Stimulated activated naive B cell treated with anti-CD40 and anti-IgM and Interleukin-4, amounts not matched to agents 10 μg/mL and 1 μg/mL and 100 μg/mL, for 72 hours (primary cell): ENCODE measurements around the gene PSMA6.
A peak's percentile ranks its signal among the peaks of the same experiment; 100 is the strongest.
"Not testable (repeated sequence)": the region's sequence is repeated elsewhere in the genome, so short reads cannot be mapped to it uniquely, and the experiment has no call there.

Experiments
- ATAC-seq, 2 donors: fragments of 150-1000 bp; cut with Tn5 transposase; replicated peaks; 2 replicates each; pipeline ENCODE4 v1.10.0; 2021; ENCODE audit warnings: moderate library complexity in 1 of 2
- DNase-seq: peaks from one replicate; pipeline ENCODE4 v3.0.0; 2021
- H3K27ac Mint-ChIP-seq: one replicate; pipeline ENCODE4 v1.8.0; 2022; ENCODE audit warnings: mild to moderate bottlenecking, mixed read lengths
- H3K27me3 Mint-ChIP-seq, 2 donors: one replicate each; pipeline ENCODE4 v1.8.0; 2022; ENCODE audit warnings: mixed read lengths in 2 of 2
- H3K36me3 Mint-ChIP-seq, 2 donors: one replicate each; pipeline ENCODE4 v1.8.0; 2022; ENCODE audit warnings: mixed read lengths in 2 of 2, mild to moderate bottlenecking in 1 of 2
- H3K4me1 Mint-ChIP-seq, 2 donors: one replicate each; pipeline ENCODE4 v1.8.0; 2022; ENCODE audit warnings: mixed read lengths in 2 of 2, mild to moderate bottlenecking in 1 of 2
- H3K4me3 Mint-ChIP-seq, 2 donors: one replicate each; pipeline ENCODE4 v1.8.0; 2022; ENCODE audit warnings: mild to moderate bottlenecking in 2 of 2, mixed read lengths in 2 of 2, moderate library complexity in 1 of 2
- H3K9me3 Mint-ChIP-seq, 2 donors: one replicate each; pipeline ENCODE4 v1.8.0; 2022; ENCODE audit warnings: mixed read lengths in 2 of 2, mild to moderate bottlenecking in 1 of 2

PSMA6 gene

GRCh38 chr14:35351497-35351896 lies 59.3 kb downstream of the PSMA6 start:
- H3K36me3 Mint-ChIP-seq: no peaks in the 10 kb centered on the region
- H3K4me1 Mint-ChIP-seq: peaks cover 21 to 25% of the 10 kb centered on the region in 2 donors
- no peak overlapping the region for H3K27ac Mint-ChIP-seq
- DNase-seq (no peak), ATAC-seq (no peak)
- no peaks in the 10 kb centered on the region for H3K9me3 Mint-ChIP-seq
- H3K27me3 Mint-ChIP-seq: no peaks in the 10 kb centered on the region
- H3K4me3 Mint-ChIP-seq: no peak overlapping the region

DNA sequence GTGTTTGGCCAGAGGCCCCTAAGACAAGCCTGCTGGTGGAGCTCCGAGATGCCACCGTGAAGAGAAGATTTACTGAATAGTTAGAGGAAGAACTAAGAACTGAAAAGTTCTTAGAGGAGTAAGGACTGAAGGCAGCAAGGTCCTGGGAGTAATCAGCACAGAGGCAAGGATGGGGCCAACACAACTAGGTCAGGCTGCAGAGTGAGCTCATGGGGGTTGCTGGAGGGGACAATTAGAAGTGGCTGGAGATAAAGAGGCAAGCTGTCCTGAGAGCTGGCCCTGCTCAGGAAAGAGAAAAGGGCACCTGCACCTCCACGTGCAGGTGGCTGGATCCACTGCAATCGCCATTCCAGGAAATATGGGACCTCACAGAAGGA lies 59.7 kb downstream of the PSMA6 start:
- no peak overlapping the region for H3K27ac Mint-ChIP-seq
- no peak for DNase-seq
- no peaks in the 10 kb centered on the region for H3K9me3 Mint-ChIP-seq
- H3K4me1 Mint-ChIP-seq: peaks cover 22 to 27% of the 10 kb centered on the region in 2 donors
- H3K27me3 Mint-ChIP-seq: no peaks in the 10 kb centered on the region
- H3K4me3 Mint-ChIP-seq: no peak overlapping the region
- no peaks in the 10 kb centered on the region for H3K36me3 Mint-ChIP-seq
- no peak for ATAC-seq

GRCh38 chr14:35352274-35353233 lies 60.4 kb downstream of the PSMA6 start:
- ATAC-seq (peak; percentile 33 to 34), DNase-seq (no peak)
- no peak overlapping the region for H3K27ac Mint-ChIP-seq
- H3K4me1 Mint-ChIP-seq: peaks cover 22 to 27% of the 10 kb centered on the region in 2 donors
- no peak overlapping the region for H3K4me3 Mint-ChIP-seq
- H3K27me3 Mint-ChIP-seq: no peaks in the 10 kb centered on the region
- no peaks in the 10 kb centered on the region for H3K9me3 Mint-ChIP-seq
- no peaks in the 10 kb centered on the region for H3K36me3 Mint-ChIP-seq

DNA sequence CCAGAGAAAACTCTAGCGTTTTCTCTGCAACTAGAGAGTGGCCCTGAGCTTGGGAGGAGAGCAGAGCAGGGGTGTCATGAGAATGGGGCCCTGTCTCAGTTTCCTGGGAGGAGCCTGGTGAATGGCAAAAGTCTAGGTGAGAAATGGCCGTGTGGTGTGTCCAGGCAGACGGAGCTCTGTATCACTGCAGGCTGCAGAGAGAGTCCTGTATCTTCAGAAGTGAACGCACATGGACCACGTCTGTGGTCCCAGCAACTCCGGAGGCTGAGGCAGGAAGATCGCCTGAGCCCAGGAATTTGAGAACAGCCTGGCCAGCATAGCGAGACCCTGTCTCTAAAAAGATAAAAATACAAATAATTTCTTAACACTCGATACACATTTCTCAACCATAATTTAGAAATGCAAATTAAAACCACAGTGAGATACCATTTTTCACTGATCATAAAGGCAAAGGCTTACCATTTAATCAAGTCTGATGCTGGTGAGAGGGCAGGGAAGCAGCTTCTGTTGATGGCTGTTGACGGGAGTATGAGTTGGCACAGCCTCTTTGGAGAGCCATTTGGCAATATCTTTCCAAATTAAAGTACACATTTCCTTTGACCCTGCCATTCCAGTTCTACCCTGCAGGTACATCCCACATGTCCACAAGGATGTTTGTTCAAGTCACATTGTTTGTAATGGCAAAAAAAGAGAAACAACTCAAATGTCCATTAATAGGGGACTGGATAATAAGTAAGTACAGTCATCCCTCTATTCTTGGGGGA lies 61.4 kb downstream of the PSMA6 start:
- H3K27ac Mint-ChIP-seq: no peak overlapping the region
- no peaks in the 10 kb centered on the region for H3K27me3 Mint-ChIP-seq
- H3K4me1 Mint-ChIP-seq: peaks cover 20 to 27% of the 10 kb centered on the region in 2 donors
- no peak overlapping the region for H3K4me3 Mint-ChIP-seq
- DNase-seq (no peak), ATAC-seq (no peak)
- no peaks in the 10 kb centered on the region for H3K36me3 Mint-ChIP-seq
- no peaks in the 10 kb centered on the region for H3K9me3 Mint-ChIP-seq

DNA sequence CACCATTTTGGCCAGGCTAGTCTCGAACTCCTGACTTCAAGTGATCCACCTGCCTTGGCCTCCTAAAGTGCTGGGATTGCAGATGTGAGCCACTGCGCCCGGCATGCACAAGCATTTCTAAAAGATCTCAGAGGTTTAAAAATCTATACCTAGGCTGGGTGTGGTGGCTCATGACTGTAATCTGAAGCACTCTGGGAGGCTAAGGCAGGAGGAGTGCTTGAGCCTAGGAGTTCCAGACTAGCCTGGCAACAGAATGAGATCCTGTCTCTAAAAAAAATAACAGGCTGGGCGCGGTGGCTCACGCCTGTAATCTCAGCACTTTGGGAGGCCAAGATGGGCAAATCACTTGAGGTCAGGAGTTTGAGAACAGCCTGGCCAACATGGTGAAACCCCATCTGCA lies 63.1 kb downstream of the PSMA6 start:
- H3K4me3 Mint-ChIP-seq, H3K27me3 Mint-ChIP-seq, DNase-seq, H3K36me3 Mint-ChIP-seq, ATAC-seq, H3K9me3 Mint-ChIP-seq, H3K27ac Mint-ChIP-seq: not testable (repeated sequence)
- H3K4me1 Mint-ChIP-seq: peaks cover 22 to 34% of the 10 kb centered on the region in 2 donors

- no peak for DNase-seq
- H3K4me3 Mint-ChIP-seq: no peak overlapping the region
- no peak overlapping the region for H3K27ac Mint-ChIP-seq
- H3K36me3 Mint-ChIP-seq: no peaks in the 10 kb centered on the region
- H3K9me3 Mint-ChIP-seq: no peaks in the 10 kb centered on the region
- ATAC-seq: peak in 1 of 2 donors; percentile 18
- H3K4me1 Mint-ChIP-seq: peaks cover 27 to 44% of the 10 kb centered on the region in 2 donors
- H3K27me3 Mint-ChIP-seq: no peaks in the 10 kb centered on the region
Observed at GRCh38 chr14:35355981-35356841, 64.0 kb downstream of the PSMA6 start.

GRCh38 chr14:35359655-35360054 lies 67.5 kb downstream of the PSMA6 start:
- DNase-seq, H3K27me3 Mint-ChIP-seq, ATAC-seq, H3K9me3 Mint-ChIP-seq, H3K4me3 Mint-ChIP-seq, H3K36me3 Mint-ChIP-seq: not testable (repeated sequence)
- Mint-ChIP-seq H3K27ac (peak overlapping the region; percentile 84), H3K4me1 (peaks cover 25 to 36% of the 10 kb centered on the region in 2 donors)

DNA sequence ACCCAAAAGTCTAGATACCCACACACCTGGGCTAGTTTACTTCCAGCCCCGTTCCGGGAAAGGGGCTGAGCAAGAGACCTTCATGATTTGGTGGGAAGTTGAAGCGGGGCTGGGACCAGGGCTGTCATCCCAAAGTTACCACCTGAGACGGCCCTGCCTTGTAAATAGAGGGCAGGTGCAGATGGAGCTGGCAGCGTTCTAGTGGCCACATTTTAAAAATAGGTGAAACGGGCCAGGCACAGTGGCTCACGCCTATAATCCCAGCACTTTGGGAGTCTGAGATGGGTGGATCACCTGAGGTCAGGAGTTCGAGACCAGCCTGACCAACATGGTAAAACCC lies 68.9 kb downstream of the PSMA6 start:
- Mint-ChIP-seq H3K27me3 (no peaks in the 10 kb centered on the region), H3K27ac (peak overlapping the region; percentile 84), H3K4me1 (peaks cover 31 to 47% of the 10 kb centered on the region in 2 donors), H3K4me3 (no peak overlapping the region), H3K9me3 (no peaks in the 10 kb centered on the region), H3K36me3 (no peaks in the 10 kb centered on the region)
- DNase-seq (no peak), ATAC-seq (no peak)

- Mint-ChIP-seq H3K9me3 (no peaks in the 10 kb centered on the region), H3K27ac (no peak overlapping the region), H3K36me3 (no peaks in the 10 kb centered on the region), H3K4me3 (peak overlapping the region in 1 of 2 donors; percentile 17), H3K4me1 (peaks cover 41 to 54% of the 10 kb centered on the region in 2 donors), H3K27me3 (no peaks in the 10 kb centered on the region)
- ATAC-seq (no peak), DNase-seq (no peak)
Observed at GRCh38 chr14:35362450-35362849, 70.3 kb downstream of the PSMA6 start.

DNA sequence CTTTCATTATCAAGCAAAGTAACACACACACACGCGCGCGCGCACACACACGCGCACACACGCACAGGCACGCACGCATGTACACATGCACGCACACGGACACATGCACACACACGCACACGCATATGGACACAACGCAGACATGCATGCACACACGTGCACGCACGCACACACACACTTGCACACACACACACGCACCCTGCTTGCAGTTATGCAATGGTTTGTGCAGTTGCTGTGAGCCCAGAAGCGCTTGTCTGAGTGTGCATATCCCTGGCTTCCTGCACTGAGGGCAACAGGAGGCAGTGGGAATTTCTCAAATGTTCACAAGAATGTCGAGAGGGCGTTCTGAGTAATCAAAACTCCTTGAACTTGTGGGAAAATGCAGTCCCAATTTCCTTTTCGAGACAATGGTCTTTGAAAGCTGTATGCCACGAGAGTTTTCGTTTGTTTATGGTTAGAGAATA lies 70.8 kb downstream of the PSMA6 start:
- no peak overlapping the region for H3K4me3 Mint-ChIP-seq
- H3K27ac Mint-ChIP-seq: no peak overlapping the region
- H3K9me3 Mint-ChIP-seq: no peaks in the 10 kb centered on the region
- no peaks in the 10 kb centered on the region for H3K27me3 Mint-ChIP-seq
- H3K36me3 Mint-ChIP-seq: no peaks in the 10 kb centered on the region
- H3K4me1 Mint-ChIP-seq: peaks cover 41 to 59% of the 10 kb centered on the region in 2 donors
- DNase-seq: no peak
- ATAC-seq: no peak

- Mint-ChIP-seq H3K9me3 (no peaks in the 10 kb centered on the region), H3K27ac (peak overlapping the region; percentile 96), H3K4me1 (peaks cover 42 to 58% of the 10 kb centered on the region in 2 donors), H3K27me3 (no peaks in the 10 kb centered on the region), H3K36me3 (no peaks in the 10 kb centered on the region), H3K4me3 (peak overlapping the region; percentile 32 to 53)
- DNase-seq: peak; percentile 69
- ATAC-seq: peak; percentile 85 to 90
Observed at GRCh38 chr14:35365130-35366055, 73.2 kb downstream of the PSMA6 start.

GRCh38 chr14:35366056-35366451 lies 73.9 kb downstream of the PSMA6 start:
- no peak for DNase-seq
- H3K27ac Mint-ChIP-seq: peak overlapping the region; percentile 96

GRCh38 chr14:35366521-35366976 lies 74.4 kb downstream of the PSMA6 start:
- Mint-ChIP-seq H3K36me3 (peaks cover 0 to 7% of the 10 kb centered on the region in 2 donors), H3K9me3 (peaks cover 4 to 6% of the 10 kb centered on the region in 2 donors), H3K27me3 (no peaks in the 10 kb centered on the region), H3K27ac (peak overlapping the region; percentile 96), H3K4me3 (peak overlapping the region; percentile 19 to 23), H3K4me1 (peaks cover 38 to 49% of the 10 kb centered on the region in 2 donors)
- ATAC-seq (no peak), DNase-seq (no peak)

More at GRCh38 chr14:35366056-35366451, 73.9 kb downstream of the PSMA6 start:
- no peaks in the 10 kb centered on the region for H3K27me3 Mint-ChIP-seq
- H3K4me3 Mint-ChIP-seq: no peak overlapping the region
- peaks cover 0 to 4% of the 10 kb centered on the region in 2 donors for H3K36me3 Mint-ChIP-seq
- peaks cover 38 to 52% of the 10 kb centered on the region in 2 donors for H3K4me1 Mint-ChIP-seq
- H3K9me3 Mint-ChIP-seq: peaks cover 3 to 4% of the 10 kb centered on the region in 2 donors
- peak in 1 of 2 donors; percentile 24 for ATAC-seq
